ENCODE measurements around the gene SUSD2. TPM values are rescaled to one million over a fixed set of nuclear protein-coding genes. Genes with fewer than 3 reads are reported as not detected.

Gene SUSD2
- total and polyA plus RNA-seq, 9 of the 15 experiments (the other 6 are each of a cell fraction or from before 2014, with no cell fraction given) = 0.01 to 0.16 (median 0.04) TPM; not detected in 4

DNA sequence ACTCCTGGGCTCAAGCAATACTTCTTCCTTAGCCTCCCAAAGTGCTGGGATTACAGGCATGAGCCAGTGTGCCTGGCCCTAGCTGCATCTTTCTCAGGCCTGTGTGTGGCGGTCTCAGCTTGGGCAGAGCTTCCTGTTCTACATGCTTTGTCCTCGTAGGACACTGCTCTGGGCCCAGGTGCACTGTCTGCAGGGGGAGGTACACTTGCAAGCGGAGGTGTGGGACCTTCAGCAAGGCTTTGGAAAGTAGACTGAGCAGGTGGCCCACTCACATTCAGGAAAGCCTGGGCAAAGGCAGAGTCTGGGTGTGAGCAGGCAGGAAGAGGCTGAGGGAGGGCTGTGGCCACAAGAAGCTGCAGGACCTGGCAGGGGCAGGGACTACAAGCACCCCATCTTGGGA lies 33.6 kb upstream of the SUSD2 start:
- H3K4me2 ChIP-seq (ENCODE audit: insufficient read depth, low read length) = no peak overlapping the region
- no peak overlapping the region for H3K9ac ChIP-seq (ENCODE audit: insufficient read depth in 1 of 2, low read depth in 2 of 2, low read length in 2 of 2)
- no peaks in the 10 kb centered on the region; the same call in 1 of the 2 replicates for H4K20me1 ChIP-seq (replicated peaks; ENCODE audit: control insufficient read depth, insufficient read depth, low read length)
- no TSS peak for BruUV-seq (replicated peaks)
- no peak overlapping the region for H3K4me3 ChIP-seq
- FAIRE-seq (no peak), ATAC-seq (no peak), DNase-seq (ENCODE audit: extremely low read depth in 1 of 4, low spot score in 3 of 4) (no peak)
- TF ChIP-seq POU5F1 (IDR thresholded peaks at IDR 0.05; ENCODE audit: borderline replicate concordance, low read depth, low read length, partially characterized antibody) (no peak), EGR1 (conservative IDR thresholded peaks at IDR 0.05) (no peak), ZNF133 (CRISPR knock-in tag; IDR thresholded peaks at IDR 0.05) (no peak), ETV6 (IDR thresholded peaks at IDR 0.05; ENCODE audit: borderline replicate concordance in 1 of 2, low read depth in 2 of 2, low read length in 1 of 2) (no peak), ETV6 (CRISPR knock-in tag; IDR thresholded peaks at IDR 0.05; ENCODE audit: borderline replicate concordance) (no peak), MYNN (IDR thresholded peaks at IDR 0.05) (no peak), MYNN (CRISPR knock-in tag; IDR thresholded peaks at IDR 0.05) (no peak), CHD1 (IDR thresholded peaks at IDR 0.05; ENCODE audit: low read length) (no peak), ZNF146 (CRISPR knock-in tag; IDR thresholded peaks at IDR 0.05; ENCODE audit: unreplicated experiment) (no peak), HNRNPH1 (optimal IDR thresholded peaks at IDR 0.05; ENCODE audit: low read depth, low read length) (no peak), MAFG (tag; conservative IDR thresholded peaks at IDR 0.05) (no peak), PHTF2 (CRISPR knock-in tag; IDR thresholded peaks at IDR 0.05) (no peak), ZNF175 (CRISPR knock-in tag; IDR thresholded peaks at IDR 0.05; ENCODE audit: low read depth) (no peak), SMARCB1 (IDR thresholded peaks at IDR 0.05; ENCODE audit: insufficient read length, low read depth) (no peak), ZNF324 (CRISPR knock-in tag; IDR thresholded peaks at IDR 0.05) (no peak)
- TF ChIP-seq, protein P1, sequence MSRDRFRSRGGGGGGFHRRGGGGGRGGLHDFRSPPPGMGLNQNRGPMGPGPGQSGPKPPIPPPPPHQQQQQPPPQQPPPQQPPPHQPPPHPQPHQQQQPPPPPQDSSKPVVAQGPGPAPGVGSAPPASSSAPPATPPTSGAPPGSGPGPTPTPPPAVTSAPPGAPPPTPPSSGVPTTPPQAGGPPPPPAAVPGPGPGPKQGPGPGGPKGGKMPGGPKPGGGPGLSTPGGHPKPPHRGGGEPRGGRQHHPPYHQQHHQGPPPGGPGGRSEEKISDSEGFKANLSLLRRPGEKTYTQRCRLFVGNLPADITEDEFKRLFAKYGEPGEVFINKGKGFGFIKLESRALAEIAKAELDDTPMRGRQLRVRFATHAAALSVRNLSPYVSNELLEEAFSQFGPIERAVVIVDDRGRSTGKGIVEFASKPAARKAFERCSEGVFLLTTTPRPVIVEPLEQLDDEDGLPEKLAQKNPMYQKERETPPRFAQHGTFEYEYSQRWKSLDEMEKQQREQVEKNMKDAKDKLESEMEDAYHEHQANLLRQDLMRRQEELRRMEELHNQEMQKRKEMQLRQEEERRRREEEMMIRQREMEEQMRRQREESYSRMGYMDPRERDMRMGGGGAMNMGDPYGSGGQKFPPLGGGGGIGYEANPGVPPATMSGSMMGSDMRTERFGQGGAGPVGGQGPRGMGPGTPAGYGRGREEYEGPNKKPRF (IDR thresholded peaks at IDR 0.05; ENCODE audit: low read depth, low read length) = no peak
- TF ChIP-seq, protein P2, sequence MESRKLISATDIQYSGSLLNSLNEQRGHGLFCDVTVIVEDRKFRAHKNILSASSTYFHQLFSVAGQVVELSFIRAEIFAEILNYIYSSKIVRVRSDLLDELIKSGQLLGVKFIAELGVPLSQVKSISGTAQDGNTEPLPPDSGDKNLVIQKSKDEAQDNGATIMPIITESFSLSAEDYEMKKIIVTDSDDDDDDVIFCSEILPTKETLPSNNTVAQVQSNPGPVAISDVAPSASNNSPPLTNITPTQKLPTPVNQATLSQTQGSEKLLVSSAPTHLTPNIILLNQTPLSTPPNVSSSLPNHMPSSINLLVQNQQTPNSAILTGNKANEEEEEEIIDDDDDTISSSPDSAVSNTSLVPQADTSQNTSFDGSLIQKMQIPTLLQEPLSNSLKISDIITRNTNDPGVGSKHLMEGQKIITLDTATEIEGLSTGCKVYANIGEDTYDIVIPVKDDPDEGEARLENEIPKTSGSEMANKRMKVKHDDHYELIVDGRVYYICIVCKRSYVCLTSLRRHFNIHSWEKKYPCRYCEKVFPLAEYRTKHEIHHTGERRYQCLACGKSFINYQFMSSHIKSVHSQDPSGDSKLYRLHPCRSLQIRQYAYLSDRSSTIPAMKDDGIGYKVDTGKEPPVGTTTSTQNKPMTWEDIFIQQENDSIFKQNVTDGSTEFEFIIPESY (CRISPR knock-in tag; IDR thresholded peaks at IDR 0.05) = no peak
- H3K27ac ChIP-seq (ENCODE audit: extremely low read depth, low read depth, low read length) = no peak overlapping the region
- WGBS (ENCODE audit: insufficient coverage, low coverage, missing lambda C conversion rate) = 89% methylated on average over 3 of the region's 3 CpGs
- H3K36me3 ChIP-seq (ENCODE audit: control insufficient read depth, insufficient read depth, low read length) = peaks cover 41% of the 10 kb centered on the region; the same call in 2 of the 3 replicates
- peaks cover 9 to 18% of the 10 kb centered on the region in 2 experiments; a peak in 3 of 5 replicates for H3K4me1 ChIP-seq (replicated peaks in 1 of 2; ENCODE audit: control insufficient read depth in 2 of 2, insufficient read depth in 2 of 2, low read length in 2 of 2)
- intact Hi-C loops (cut with micrococcal nuclease) (no loop called here), in situ Hi-C loops (cut with MboI) (no loop called here)
- H3K79me2 ChIP-seq (ENCODE audit: control insufficient read depth, insufficient read depth, low read length) = no peaks in the 10 kb centered on the region
- no peaks in the 10 kb centered on the region for H3K9me1 ChIP-seq (ENCODE audit: control insufficient read depth, insufficient read depth, low read length)
- ChIA-PET CTCF (ENCODE audit: low intra/inter-chr PET ratio) (no interaction called here), POLR2A (no interaction called here)
- H2AFZ ChIP-seq (ENCODE audit: low read depth, low read length) = no peak overlapping the region
- no peaks in the 10 kb centered on the region for H3K9me3 ChIP-seq (replicated peaks; ENCODE audit: control insufficient read depth, insufficient read depth, low read depth, low read length)
- no peaks in the 10 kb centered on the region for H3K27me3 ChIP-seq (ENCODE audit: control insufficient read depth in 2 of 2, insufficient read depth in 2 of 2, low read length in 2 of 2)
